ENCODE data around the gene CD14.

- TF ChIP-seq CTCF (IDR thresholded peaks at IDR 0.05) (no peak), POLR2A (IDR thresholded peaks at IDR 0.05) (no peak)
These were observed 1.1 kb downstream of the CD14 start for GRCh38 chr5:140631831-140632365.
